Upper lobe of left lung (tissue), 6 donors: Measurements from ENCODE around the gene PTPRM. TPM values are rescaled to one million over a fixed set of nuclear protein-coding genes. Genes with fewer than 3 reads are reported as not detected.

Experiments used
- ATAC-seq, 2 donors: fragments of 200-7000 bp; cut with Tn5 transposase; one replicate each; pipeline ENCODE4 v1.9.1; 2022; ENCODE audit warnings: mild to moderate bottlenecking in 2 of 2, moderate library complexity in 2 of 2; ENCODE audit not compliant: low FRiP score in 2 of 2
- DNase-seq, 2 donors: peaks; one replicate each; pipeline ENCODE4 v3.0.0-alpha.2; 2019 to 2020
- H3K27ac ChIP-seq, 4 donors: fragments of 200-600 bp; sonication (generic); one replicate each; pipeline ENCODE4 v1.5.1; 2016 to 2019
- H3K27me3 ChIP-seq, 4 donors: fragments of 200-600 bp; sonication (generic); one replicate each; pipeline ENCODE4 v1.5.1; 2017 to 2019
- H3K36me3 ChIP-seq, 4 donors: fragments of 200-600 bp; sonication (generic); one replicate each; pipeline ENCODE4 v1.5.1; 2016 to 2019
- H3K4me1 ChIP-seq, 4 donors: fragments of 200-600 bp; sonication (generic); one replicate each; pipeline ENCODE4 v1.5.1; 2018 to 2019
- H3K4me3 ChIP-seq, 4 donors: fragments of 200-600 bp; sonication (generic); one replicate each; pipeline ENCODE4 v1.5.1; 2017 to 2019; ENCODE audit warnings: mild to moderate bottlenecking in 2 of 4, moderate library complexity in 1 of 4
- H3K9me3 ChIP-seq, 4 donors: fragments of 200-600 bp; sonication (generic); one replicate each; pipeline ENCODE4 v1.5.1; 2018 to 2019
- CTCF ChIP-seq, 6 experiments: fragments of 450-650 bp in 4 of 6; fragments of 200-600 bp in 2 of 6; sonication (generic) in 2 of 6; IDR thresholded peaks; one replicate each; pipeline ENCODE4 v1.5.1; 2016 to 2019; ENCODE audit warnings: antibody characterized with exemption in 6 of 6
- EP300 ChIP-seq, 4 donors: sonication (generic); formaldehyde crosslinking; IDR thresholded peaks; one replicate each; pipeline ENCODE4 v1.5.1; 2017; ENCODE audit warnings: antibody characterized with exemption in 4 of 4, control low read depth in 2 of 4
- POLR2A ChIP-seq, 4 donors: fragments of 450-650 bp; IDR thresholded peaks; one replicate each; pipeline ENCODE4 v1.5.1; 2016 to 2017; ENCODE audit warnings: antibody characterized with exemption in 4 of 4, mild to moderate bottlenecking in 2 of 4
- POLR2AphosphoS5 ChIP-seq, 2 donors: sonication (generic); formaldehyde crosslinking; IDR thresholded peaks; one replicate each; pipeline ENCODE4 v1.5.1; 2017; ENCODE audit warnings: antibody characterized with exemption in 2 of 2
- WGBS, 2 donors: methylation state at CpG; one replicate each; pipeline ENCODE4 v1.1.5; 2017 to 2018; 5-methylcytosine and 5-hydroxymethylcytosine counted together
- total RNA-seq, 6 donors: library from RNA; depleted of rRNA in 4 of 6; stranded (reverse); fragments of >200 nt in 4 of 6; gene quantifications; one replicate each; pipeline versions ENCODE4 v1.1.0 to v1.2.1, GENCODE V29; 2016 to 2021
- donor health status: DM: no; HTN: no; CAD: no; lungs with moderate emphysema.
- donor health status: DM: no; HTN: yes; CAD: no; lungs with severe emphysema.

PTPRM gene
- total RNA-seq, 6 donors from 2014 or later, result 82.0 to 201 (median 154) TPM

- Histone ChIP-seq H3K9me3 (no peaks in the 10 kb centered on the region), H3K27ac (no peak overlapping the region), H3K36me3 (peaks cover 0 to 19% (median 0%) of the 10 kb centered on the region in 4 donors), H3K27me3 (no peaks in the 10 kb centered on the region), H3K4me1 (no peaks in the 10 kb centered on the region), H3K4me3 (no peak overlapping the region)
- DNase-seq (no peak), ATAC-seq (no peak)
- TF ChIP-seq EP300 (IDR thresholded peaks at IDR 0.05) (no peak), POLR2AphosphoS5 (IDR thresholded peaks at IDR 0.05) (no peak), POLR2A (IDR thresholded peaks at IDR 0.05) (no peak), CTCF (IDR thresholded peaks at IDR 0.05) (no peak)
- WGBS, 2 donors, result 88 to 94% methylated on average over 3 of the region's 3 CpGs
Observed at GRCh38 chr18:8252371-8252770, 685.3 kb downstream of the PTPRM start.

GRCh38 chr18:8253944-8254343 is 686.8 kb downstream of the PTPRM start:
- no peak for ATAC-seq
- H3K27ac ChIP-seq, result no peak overlapping the region
- no peak for DNase-seq
- no peaks in the 10 kb centered on the region for H3K27me3 ChIP-seq
- H3K36me3 ChIP-seq, result peaks cover 0 to 17% (median 0%) of the 10 kb centered on the region in 4 donors
- H3K4me1 ChIP-seq, result no peaks in the 10 kb centered on the region
- H3K9me3 ChIP-seq, result no peaks in the 10 kb centered on the region
- 100% methylated on average over 1 of the region's 1 CpG for WGBS, 2 donors
- TF ChIP-seq EP300 (IDR thresholded peaks at IDR 0.05) (no peak), POLR2A (IDR thresholded peaks at IDR 0.05) (no peak), POLR2AphosphoS5 (IDR thresholded peaks at IDR 0.05) (no peak), CTCF (IDR thresholded peaks at IDR 0.05) (no peak)
- no peak overlapping the region for H3K4me3 ChIP-seq

GRCh38 chr18:8254654-8255053 is 687.5 kb downstream of the PTPRM start:
- DNase-seq (no peak), ATAC-seq (no peak)
- 63 to 78% methylated on average over 2 of the region's 2 CpGs for WGBS, 2 donors
- Histone ChIP-seq H3K9me3 (no peaks in the 10 kb centered on the region), H3K36me3 (peaks cover 0 to 17% (median 0%) of the 10 kb centered on the region in 4 donors), H3K27me3 (no peaks in the 10 kb centered on the region), H3K4me3 (no peak overlapping the region), H3K4me1 (no peaks in the 10 kb centered on the region), H3K27ac (no peak overlapping the region)
- TF ChIP-seq POLR2A (IDR thresholded peaks at IDR 0.05) (no peak), POLR2AphosphoS5 (IDR thresholded peaks at IDR 0.05) (no peak), EP300 (IDR thresholded peaks at IDR 0.05) (no peak), CTCF (IDR thresholded peaks at IDR 0.05) (no peak)

- no peak for DNase-seq
- H3K27me3 ChIP-seq, result no peaks in the 10 kb centered on the region
- no peak for TF ChIP-seq EP300 (IDR thresholded peaks at IDR 0.05)
- TF ChIP-seq CTCF (IDR thresholded peaks at IDR 0.05), result no peak
- H3K36me3 ChIP-seq, result peaks cover 0 to 24% (median 0%) of the 10 kb centered on the region in 4 donors
- no peak overlapping the region for H3K27ac ChIP-seq
- WGBS, 2 donors, result 92 to 94% methylated on average over 5 of the region's 5 CpGs
- ATAC-seq, result no peak
- no peak overlapping the region for H3K4me3 ChIP-seq
- no peaks in the 10 kb centered on the region for H3K4me1 ChIP-seq
- no peaks in the 10 kb centered on the region for H3K9me3 ChIP-seq
Observed at GRCh38 chr18:8257851-8258434, 690.8 kb downstream of the PTPRM start.

- TF ChIP-seq POLR2A (IDR thresholded peaks at IDR 0.05) (no peak), POLR2AphosphoS5 (IDR thresholded peaks at IDR 0.05) (no peak), EP300 (IDR thresholded peaks at IDR 0.05) (no peak), CTCF (IDR thresholded peaks at IDR 0.05) (no peak)
- Histone ChIP-seq H3K27ac (no peak overlapping the region), H3K36me3 (peaks cover 0 to 15% (median 0%) of the 10 kb centered on the region in 4 donors), H3K9me3 (no peaks in the 10 kb centered on the region), H3K4me1 (no peaks in the 10 kb centered on the region), H3K27me3 (no peaks in the 10 kb centered on the region), H3K4me3 (no peak overlapping the region)
- 87% methylated on average over 1 of the region's 1 CpG for whole genome bisulfite sequencing, 2 donors
- ATAC-seq, result no peak
- no peak for DNase-seq
Observed at GRCh38 chr18:8260319-8260718, 693.2 kb downstream of the PTPRM start.
